SK-N-SH (cell line): ENCODE measurements around the gene PODXL2.

Experiments used
- EP300 ChIP-seq, 2 experiments: IDR thresholded peaks; 2 replicates each; pipeline versions ENCODE4 v1.4.0 to v1.6.1; 2012; ENCODE audit warnings: borderline replicate concordance in 1 of 2, low read depth in 1 of 2, low read length in 1 of 2
- EZH2phosphoT487 ChIP-seq: fragments of 200-600 bp; sonication (generic); IDR thresholded peaks from 2 replicates; pipeline ENCODE4 v1.6.1; 2017; ENCODE audit warnings: low read depth, mixed run types, mild to moderate bottlenecking, antibody characterized with exemption, moderate library complexity, borderline replicate concordance
- GABPA ChIP-seq: IDR thresholded peaks from 2 replicates; pipeline ENCODE4 v1.4.0; 2012; ENCODE audit warnings: low read depth, mild to moderate bottlenecking
- POLR2AphosphoS5 ChIP-seq: IDR thresholded peaks from 2 replicates; pipeline ENCODE4 v1.6.1; 2012; ENCODE audit warnings: low read depth, low read length
- RAD21 ChIP-seq: IDR thresholded peaks from 2 replicates; pipeline ENCODE4 v1.6.1; 2012; ENCODE audit warnings: mild to moderate bottlenecking, low read length
- RFX5 ChIP-seq: IDR thresholded peaks from 2 replicates; pipeline ENCODE4 v1.6.1; 2012; ENCODE audit warnings: mild to moderate bottlenecking, improper control_type of control experiment, low read length
- SIN3A ChIP-seq: IDR thresholded peaks from 2 replicates; pipeline ENCODE4 v1.6.1; 2012; ENCODE audit warnings: low read depth, mild to moderate bottlenecking, low read length, moderate library complexity, borderline replicate concordance
- SMC3 ChIP-seq: IDR thresholded peaks from 2 replicates; pipeline ENCODE4 v1.6.1; 2012; ENCODE audit warnings: low read depth, low read length, improper control_type of control experiment
- TAF1 ChIP-seq: IDR thresholded peaks from 2 replicates; pipeline ENCODE4 v1.6.1; 2012; ENCODE audit warnings: low read depth, mild to moderate bottlenecking, low read length, moderate library complexity, borderline replicate concordance
- TCF12 ChIP-seq: IDR thresholded peaks from 2 replicates; pipeline ENCODE4 v1.4.0; 2012
- TEAD4 ChIP-seq: IDR thresholded peaks from 2 replicates; pipeline ENCODE4 v1.4.0; 2012; ENCODE audit warnings: mild to moderate bottlenecking, borderline replicate concordance; ENCODE audit not compliant: insufficient read depth
- TF ChIP-seq, protein P1 (sequence below): fragments of 200-600 bp; sonication (generic); IDR thresholded peaks from 2 replicates; pipeline ENCODE4 v1.6.1; 2017; ENCODE audit warnings: antibody characterized with exemption, mild to moderate bottlenecking, moderate library complexity
- TF ChIP-seq, protein P2 (sequence below): IDR thresholded peaks from 2 replicates; pipeline ENCODE4 v1.4.0; 2012; ENCODE audit warnings: low read depth

DNA sequence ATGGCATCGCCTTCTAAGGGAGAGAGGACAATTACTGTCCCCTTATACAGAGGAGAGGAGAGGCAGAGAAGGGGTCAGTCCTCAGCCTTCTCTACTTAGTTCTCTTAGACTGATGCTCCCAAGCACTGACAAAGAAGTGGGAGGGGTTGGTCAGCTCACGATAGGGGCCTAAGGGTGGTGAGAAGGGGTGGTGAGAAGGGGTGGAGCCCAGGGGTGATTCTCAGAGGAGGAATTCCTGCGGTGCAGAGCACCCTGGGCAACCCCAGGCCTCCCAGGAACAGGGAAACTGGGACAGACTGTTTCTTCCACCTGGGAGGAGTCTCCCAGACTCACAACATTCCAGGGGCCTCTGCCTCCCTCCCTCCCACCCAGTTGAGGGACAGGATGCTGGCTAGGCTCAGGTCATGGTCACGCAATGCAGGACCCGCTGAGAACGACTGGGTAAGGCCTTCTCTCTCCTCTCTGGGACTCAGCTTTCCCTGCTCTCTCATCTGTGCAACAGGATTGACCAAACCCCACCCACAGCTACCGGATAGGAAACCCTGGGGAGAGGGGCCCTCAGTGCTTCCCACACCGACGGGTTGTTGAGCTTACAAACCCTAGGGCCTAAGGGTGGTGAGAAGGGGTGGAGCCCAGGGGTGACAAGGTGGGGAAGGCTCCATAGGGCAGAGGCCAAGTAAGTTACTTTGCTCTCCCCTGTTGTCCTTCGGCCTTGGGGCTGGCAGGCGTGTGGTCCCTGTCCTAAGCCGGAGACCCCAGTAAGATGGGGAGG is 40.0 kb upstream of the PODXL2 start:
- TF ChIP-seq, protein P1, sequence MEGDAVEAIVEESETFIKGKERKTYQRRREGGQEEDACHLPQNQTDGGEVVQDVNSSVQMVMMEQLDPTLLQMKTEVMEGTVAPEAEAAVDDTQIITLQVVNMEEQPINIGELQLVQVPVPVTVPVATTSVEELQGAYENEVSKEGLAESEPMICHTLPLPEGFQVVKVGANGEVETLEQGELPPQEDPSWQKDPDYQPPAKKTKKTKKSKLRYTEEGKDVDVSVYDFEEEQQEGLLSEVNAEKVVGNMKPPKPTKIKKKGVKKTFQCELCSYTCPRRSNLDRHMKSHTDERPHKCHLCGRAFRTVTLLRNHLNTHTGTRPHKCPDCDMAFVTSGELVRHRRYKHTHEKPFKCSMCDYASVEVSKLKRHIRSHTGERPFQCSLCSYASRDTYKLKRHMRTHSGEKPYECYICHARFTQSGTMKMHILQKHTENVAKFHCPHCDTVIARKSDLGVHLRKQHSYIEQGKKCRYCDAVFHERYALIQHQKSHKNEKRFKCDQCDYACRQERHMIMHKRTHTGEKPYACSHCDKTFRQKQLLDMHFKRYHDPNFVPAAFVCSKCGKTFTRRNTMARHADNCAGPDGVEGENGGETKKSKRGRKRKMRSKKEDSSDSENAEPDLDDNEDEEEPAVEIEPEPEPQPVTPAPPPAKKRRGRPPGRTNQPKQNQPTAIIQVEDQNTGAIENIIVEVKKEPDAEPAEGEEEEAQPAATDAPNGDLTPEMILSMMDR, result no peak
- TF ChIP-seq RAD21 (no peak), EZH2phosphoT487 (no peak), SIN3A (no peak), POLR2AphosphoS5 (no peak), GABPA (no peak), TAF1 (no peak), SMC3 (no peak), TCF12 (no peak), EP300 (IDR thresholded peaks at IDR 0.05; ENCODE audit: borderline replicate concordance in 1 of 2, low read depth in 1 of 2, low read length in 1 of 2) (no peak), TEAD4 (no peak), RFX5 (no peak)
- TF ChIP-seq, protein P2, sequence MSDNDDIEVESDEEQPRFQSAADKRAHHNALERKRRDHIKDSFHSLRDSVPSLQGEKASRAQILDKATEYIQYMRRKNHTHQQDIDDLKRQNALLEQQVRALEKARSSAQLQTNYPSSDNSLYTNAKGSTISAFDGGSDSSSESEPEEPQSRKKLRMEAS, result no peak
